ENCODE results near the gene ANXA11.

Gene ANXA11

DNA sequence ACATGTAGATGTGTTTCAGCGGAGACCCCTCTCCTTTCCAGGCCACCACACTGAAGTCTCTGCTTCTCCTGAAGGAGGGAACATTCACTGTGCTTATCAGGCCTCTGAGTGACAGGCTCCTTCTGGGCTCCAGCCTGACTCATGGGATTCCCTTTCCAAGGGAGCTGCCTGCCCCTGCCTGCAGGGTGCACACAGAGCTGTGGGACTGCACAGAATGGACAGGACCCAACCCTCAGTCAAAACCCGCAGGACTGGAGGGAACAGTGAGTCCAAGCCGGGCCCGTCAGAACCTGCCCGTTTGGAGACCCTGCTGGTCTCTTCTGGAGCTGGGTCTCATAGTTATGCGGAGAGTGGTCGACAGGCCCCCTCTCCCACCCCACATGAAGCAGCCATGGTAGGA, 40.2 kb downstream of the ANXA11 start:
- no peak for DNase-seq (ENCODE audit: low read depth)

GRCh38 chr10:80164596-80164995, 40.7 kb downstream of the ANXA11 start:
- no peak for DNase-seq (ENCODE audit: low read depth)

- DNase-seq (ENCODE audit: low read depth) = no peak
These were observed 41.5 kb downstream of the ANXA11 start for GRCh38 chr10:80163741-80164341.

GRCh38 chr10:80161321-80162083, 43.8 kb downstream of the ANXA11 start:
- DNase-seq (ENCODE audit: low read depth) = no peak

DNA sequence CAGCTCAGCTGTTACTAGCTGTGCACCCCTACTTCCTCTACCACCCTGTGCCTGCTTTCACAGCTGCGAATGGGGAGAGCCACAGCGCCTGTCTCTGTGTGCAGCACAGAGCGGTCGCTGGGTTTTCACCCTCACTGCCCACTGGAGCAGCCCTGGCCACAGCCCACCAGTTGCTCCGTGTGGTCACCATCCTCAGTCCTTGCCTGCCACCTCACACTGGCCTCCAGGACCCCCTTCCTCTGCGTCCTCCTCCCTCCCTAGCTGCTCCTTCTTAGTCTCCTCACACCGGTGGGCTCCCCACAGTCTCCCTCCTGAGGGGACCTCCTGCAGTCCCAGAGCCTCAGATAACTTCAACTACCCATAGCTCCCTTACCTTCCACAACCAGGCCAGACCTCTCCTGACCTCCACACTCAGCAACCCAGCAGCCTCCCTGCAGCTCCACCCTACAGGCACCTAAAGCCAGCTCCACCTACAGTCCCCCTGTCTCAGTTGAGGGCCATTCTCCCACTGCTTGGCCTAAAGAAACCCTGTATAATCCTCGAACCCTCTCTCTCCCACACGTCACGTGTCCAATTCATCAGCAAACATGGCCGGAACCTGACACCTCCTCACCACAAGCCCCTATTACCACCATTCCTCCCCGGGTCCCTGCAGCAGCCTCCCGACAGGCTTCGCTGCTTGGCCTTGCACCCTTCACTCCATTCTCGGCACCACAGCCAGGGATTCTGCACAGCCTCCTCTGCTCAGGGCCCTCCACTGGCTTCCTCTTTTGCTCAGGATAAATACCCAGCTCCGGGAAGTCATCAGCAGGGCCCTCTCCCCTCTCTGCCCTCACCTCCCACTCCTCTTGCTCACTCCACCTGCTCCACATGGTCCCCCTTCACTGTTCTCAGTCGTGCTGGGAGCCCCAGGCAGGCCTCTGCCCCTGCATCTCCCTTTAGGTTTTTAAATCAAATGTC, 44.7 kb downstream of the ANXA11 start:
- DNase-seq (ENCODE audit: low read depth) = no peak

- no peak for DNase-seq (ENCODE audit: low read depth)
These were observed 46.0 kb downstream of the ANXA11 start for GRCh38 chr10:80159166-80159873.

DNA sequence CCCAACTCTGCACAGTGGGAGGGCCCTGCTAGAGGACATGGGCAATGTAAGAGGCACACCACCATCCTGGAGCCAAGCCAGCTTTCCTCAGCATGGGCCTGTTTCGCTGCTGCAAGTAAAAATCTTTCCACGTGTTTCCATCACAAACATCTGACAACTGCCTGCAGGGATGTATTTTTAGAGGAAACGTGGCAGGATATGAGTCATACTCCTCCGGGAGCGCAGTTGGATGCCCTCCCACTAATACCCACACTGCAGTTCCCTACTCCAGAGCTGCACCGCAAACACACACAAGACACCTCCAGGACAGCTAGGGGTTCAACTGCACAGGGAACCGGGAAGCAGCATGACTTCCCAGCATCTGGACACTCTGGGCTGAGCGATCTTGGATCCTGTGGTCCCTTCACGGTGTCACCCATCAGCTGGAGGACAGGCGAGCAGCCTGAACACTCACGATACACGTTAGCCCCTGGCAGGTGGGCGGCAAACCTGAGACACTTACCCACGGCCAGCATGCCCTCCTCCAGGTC, 46.7 kb downstream of the ANXA11 start:
- DNase-seq (ENCODE audit: low read depth) = no peak

- no peak for DNase-seq (ENCODE audit: low read depth)
These were observed 47.2 kb downstream of the ANXA11 start for GRCh38 chr10:80158126-80158525.

GRCh38 chr10:80157561-80157960, 47.8 kb downstream of the ANXA11 start:
- no peak for DNase-seq (ENCODE audit: low read depth)

GRCh38 chr10:80156216-80156615, 49.1 kb downstream of the ANXA11 start:
- no peak for DNase-seq (ENCODE audit: low read depth)

DNA sequence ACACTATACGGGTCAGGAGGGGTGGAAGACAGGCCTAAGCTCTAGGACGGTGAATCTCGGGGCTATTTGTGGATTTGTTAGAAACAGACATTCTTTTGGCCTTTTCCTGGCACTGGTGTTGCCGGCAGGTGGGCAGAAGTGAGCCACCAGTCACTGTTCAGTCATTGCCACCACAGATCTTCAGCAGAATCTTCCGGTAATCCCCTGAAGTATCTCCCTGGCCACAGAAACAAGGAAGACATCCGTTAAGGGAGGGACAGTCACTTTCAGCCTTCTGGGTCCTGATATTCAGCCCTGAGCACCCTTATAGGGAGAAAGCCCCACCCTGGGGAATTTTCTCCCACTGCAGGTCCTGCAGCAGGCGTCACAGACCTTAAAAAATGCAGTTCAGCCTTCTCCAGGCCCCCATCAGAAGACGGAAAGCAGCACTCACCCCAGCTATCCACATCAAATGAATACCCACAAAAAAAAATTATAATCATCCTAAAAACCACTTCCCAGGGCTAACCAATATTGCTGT, 49.6 kb downstream of the ANXA11 start:
- DNase-seq (ENCODE audit: low read depth) = no peak

GRCh38 chr10:80154978-80155695, 50.2 kb downstream of the ANXA11 start:
- no peak for DNase-seq (ENCODE audit: low read depth)

DNA sequence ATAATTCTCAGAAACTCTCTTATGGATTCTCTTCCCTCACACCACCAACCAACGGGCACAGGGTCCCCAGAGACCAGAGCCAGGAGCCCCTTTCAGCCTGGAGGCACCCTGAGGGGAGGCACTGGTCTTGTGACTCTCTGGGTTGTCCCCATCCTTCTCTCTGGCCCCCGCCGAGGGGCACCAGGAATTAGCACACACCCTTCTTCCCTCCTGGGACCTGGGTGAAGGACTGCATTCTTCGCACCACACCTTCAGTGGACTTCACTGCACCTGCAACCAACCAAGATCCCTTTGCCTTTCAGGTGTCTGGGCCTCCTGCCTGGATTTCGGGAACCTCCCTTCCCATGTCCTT, 50.7 kb downstream of the ANXA11 start:
- DNase-seq (ENCODE audit: low read depth) = no peak

DNA sequence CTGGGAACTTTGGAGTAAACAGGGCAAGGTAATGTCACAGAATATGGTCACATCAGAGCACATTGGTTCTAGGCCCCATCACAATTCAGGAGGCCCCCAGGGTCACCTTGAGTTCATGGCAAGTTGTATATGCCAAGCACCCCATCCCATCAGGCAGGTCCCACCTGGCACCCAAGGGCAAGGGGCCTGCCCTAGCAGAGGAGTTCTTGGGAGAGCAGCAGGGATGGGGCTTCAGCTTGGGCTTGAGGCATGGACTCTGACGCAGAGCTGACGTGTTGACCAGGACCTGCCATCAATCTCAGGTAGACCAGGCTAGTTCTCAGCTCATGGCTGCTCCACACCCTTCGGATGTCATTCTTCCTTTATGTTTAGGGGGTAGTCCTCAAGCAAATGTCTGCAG, 51.9 kb downstream of the ANXA11 start:
- DNase-seq (ENCODE audit: low read depth) = no peak

GRCh38 chr10:80152820-80153219, 52.5 kb downstream of the ANXA11 start:
- no peak for DNase-seq (ENCODE audit: low read depth)

- DNase-seq (ENCODE audit: low read depth) = no peak
These were observed 55.2 kb downstream of the ANXA11 start for GRCh38 chr10:80150172-80150571.

GRCh38 chr10:80149123-80149522, 56.2 kb downstream of the ANXA11 start:
- no peak for DNase-seq (ENCODE audit: low read depth)

DNA sequence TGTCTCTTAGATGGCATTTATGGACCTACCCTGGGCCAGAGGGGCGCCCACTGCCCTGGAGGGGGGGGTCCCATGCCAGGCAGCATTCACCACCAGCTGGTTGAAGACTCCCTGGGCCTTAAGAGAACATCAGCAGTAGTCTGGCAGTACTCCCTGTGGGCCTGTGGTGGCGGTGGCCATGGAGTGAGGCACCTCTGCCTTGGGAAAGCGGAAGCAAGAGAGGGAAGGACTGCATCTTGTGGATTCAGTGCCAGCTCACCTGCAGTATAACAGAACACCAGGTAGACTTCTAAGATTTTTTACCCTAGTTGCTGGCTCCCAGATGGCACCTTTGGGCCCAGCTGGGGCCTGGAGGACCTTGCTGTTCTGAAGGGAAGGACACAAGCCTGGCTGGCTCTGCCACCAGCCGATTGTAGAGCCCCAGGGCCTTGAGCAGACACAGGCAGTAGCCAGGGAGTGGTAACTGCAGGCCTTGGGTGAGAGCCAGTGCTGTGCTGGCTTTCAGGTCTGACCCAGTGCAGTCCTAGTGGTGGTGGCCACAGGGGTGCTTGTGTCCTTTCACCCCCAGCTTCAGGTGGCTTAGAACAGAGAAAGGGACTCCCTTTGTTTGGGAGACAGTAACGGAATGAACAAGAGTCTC, 57.1 kb downstream of the ANXA11 start:
- DNase-seq (ENCODE audit: low read depth) = no peak

GRCh38 chr10:80146918-80147317, 58.4 kb downstream of the ANXA11 start:
- no peak for DNase-seq (ENCODE audit: low read depth)

Measured in stimulated activated CD4-positive, alpha-beta T cell treated with anti-CD3 and anti-CD28 coated beads, Interleukin-2, amount 100 ng/mL, for 4 hours (primary cell).